Large intestine (tissue), 3 donors: ENCODE measurements around the gene FAM83E. TPM values are rescaled to one million over a fixed set of nuclear protein-coding genes. Genes with fewer than 3 reads are reported as not detected.
A peak's percentile ranks its signal among the peaks of the same experiment; 100 is the strongest.

Experiments
- DNase-seq, 2 donors: peaks; one replicate each; pipeline versions ENCODE4 v3.0.0 to v3.0.0-alpha.2; 2013
- H3K27ac ChIP-seq: one replicate; pipeline ENCODE4 v1.5.1; 2013; ENCODE audit warnings: low read length
- H3K27me3 ChIP-seq: 2 replicates; pipeline ENCODE4 v1.6.1; 2013; ENCODE audit warnings: low read length; ENCODE audit not compliant: control insufficient read depth, insufficient read depth
- H3K36me3 ChIP-seq: 2 replicates; pipeline ENCODE4 v1.6.1; 2013; ENCODE audit warnings: low read length; ENCODE audit not compliant: control insufficient read depth, insufficient read depth
- H3K4me1 ChIP-seq: one replicate; pipeline ENCODE4 v1.6.1; 2013; ENCODE audit warnings: low read length; ENCODE audit not compliant: control insufficient read depth, insufficient read depth
- H3K4me3 ChIP-seq: one replicate; pipeline ENCODE4 v1.5.1; 2013; ENCODE audit warnings: low read length
- H3K9me3 ChIP-seq: one replicate; pipeline ENCODE4 v1.6.1; 2013; ENCODE audit warnings: mild to moderate bottlenecking, low read depth, low read length, moderate library complexity; ENCODE audit not compliant: control insufficient read depth
- WGBS: methylation state at CpG from one replicate; pipeline ENCODE4 v1.1.5; 2013; ENCODE audit warnings: low lambda C conversion rate; ENCODE audit not compliant: insufficient coverage; 5-methylcytosine and 5-hydroxymethylcytosine counted together
- polyA plus RNA-seq: library from polyadenylated mRNA; unstranded; fragments of 120-200 nt; gene quantifications from one replicate; pipeline ENCODE4 v1.2.1, GENCODE V29; 2013

The FAM83E gene
- polyA plus RNA-seq, 1 donor: 77.5 TPM

GRCh38 chr19:48654299-48655059 lies 39.6 kb upstream of the FAM83E start:
- H3K4me1 ChIP-seq: no peaks in the 10 kb centered on the region
- no peak for DNase-seq
- H3K36me3 ChIP-seq: no peaks in the 10 kb centered on the region
- no peaks in the 10 kb centered on the region for H3K27me3 ChIP-seq
- no peak overlapping the region for H3K4me3 ChIP-seq
- H3K27ac ChIP-seq: no peak overlapping the region
- no peaks in the 10 kb centered on the region for H3K9me3 ChIP-seq
- WGBS: no CpG with 5 or more reads among the region's 11 CpGs

DNA sequence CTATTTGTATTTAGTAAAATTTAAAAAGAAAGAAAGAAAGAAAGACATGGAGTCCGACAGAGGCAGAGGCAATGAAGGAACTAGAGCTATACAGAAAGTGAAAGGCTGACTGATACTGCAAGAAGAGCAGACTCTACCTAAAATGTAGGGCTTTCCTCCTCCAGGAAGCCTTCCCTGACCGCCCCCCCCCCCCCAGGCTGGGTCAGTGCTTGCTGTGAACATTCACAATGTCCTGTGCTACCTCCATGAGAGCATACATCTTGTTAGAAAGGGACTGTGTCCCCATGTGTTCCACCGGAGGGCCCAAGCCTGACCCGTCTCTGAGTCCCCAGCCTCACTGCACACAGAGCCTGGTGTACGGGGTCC lies 36.8 kb upstream of the FAM83E start:
- H3K36me3 ChIP-seq: no peaks in the 10 kb centered on the region
- no peak for DNase-seq
- H3K4me1 ChIP-seq: no peaks in the 10 kb centered on the region
- H3K4me3 ChIP-seq: no peak overlapping the region
- no peak overlapping the region for H3K27ac ChIP-seq
- H3K27me3 ChIP-seq: no peaks in the 10 kb centered on the region
- WGBS: no CpG with 5 or more reads among the region's 5 CpGs
- H3K9me3 ChIP-seq: no peaks in the 10 kb centered on the region

GRCh38 chr19:48650974-48651682 lies 36.3 kb upstream of the FAM83E start:
- Histone ChIP-seq H3K9me3 (no peaks in the 10 kb centered on the region), H3K27ac (no peak overlapping the region), H3K27me3 (no peaks in the 10 kb centered on the region), H3K4me3 (no peak overlapping the region), H3K4me1 (no peaks in the 10 kb centered on the region), H3K36me3 (no peaks in the 10 kb centered on the region)
- no peak for DNase-seq
- no CpG with 5 or more reads among the region's 12 CpGs for WGBS

DNA sequence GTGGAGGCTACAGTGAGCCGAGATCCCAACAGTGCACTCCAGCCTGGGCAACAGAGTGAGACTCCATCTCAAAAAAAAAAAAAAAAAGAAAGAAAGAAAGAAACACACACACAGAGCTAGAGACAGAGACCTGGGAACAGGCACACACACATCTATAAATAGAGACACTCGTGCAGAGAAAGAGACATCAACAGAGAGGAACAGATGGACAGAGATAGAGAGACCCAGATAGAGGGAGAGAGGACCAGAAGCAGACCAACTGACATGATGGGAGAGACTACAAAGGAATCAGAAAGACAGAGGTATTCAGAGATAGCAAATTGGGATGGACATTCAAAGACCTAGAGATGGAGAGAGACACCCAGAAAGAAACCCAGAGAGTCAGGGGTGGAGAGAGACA lies 33.3 kb upstream of the FAM83E start:
- H3K27me3 ChIP-seq: no peaks in the 10 kb centered on the region
- WGBS: 71% methylated on average over 1 of the region's 2 CpGs

DNA sequence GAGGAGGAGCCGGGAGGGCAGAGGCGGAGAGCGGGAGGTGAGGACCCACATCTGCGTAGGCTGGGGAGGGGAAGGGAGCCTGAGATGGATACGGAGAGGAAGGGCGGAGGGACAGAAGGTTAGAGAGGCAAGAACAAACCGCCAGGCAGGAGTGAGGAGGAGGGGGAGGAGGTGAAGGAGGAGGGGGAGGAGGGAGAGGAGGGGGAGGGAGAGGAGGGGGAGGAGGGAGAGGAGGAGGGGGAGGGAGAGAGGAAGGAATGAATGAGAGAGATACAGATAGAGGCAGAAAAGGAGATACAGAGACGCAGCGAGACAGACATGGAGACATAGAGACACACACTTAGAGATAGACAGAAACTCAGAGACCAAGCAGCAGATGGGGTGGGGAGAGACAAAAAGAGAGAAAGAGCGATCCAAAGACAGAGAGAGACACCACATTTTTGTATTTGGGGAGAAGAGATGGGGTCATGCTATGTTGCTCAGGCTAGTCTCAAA lies 31.9 kb upstream of the FAM83E start:
- no peaks in the 10 kb centered on the region for H3K27me3 ChIP-seq
- H3K4me1 ChIP-seq: peaks cover 14% of the 10 kb centered on the region
- WGBS: 26% methylated on average over 2 of the region's 10 CpGs
- H3K27ac ChIP-seq: no peak overlapping the region
- no peaks in the 10 kb centered on the region for H3K36me3 ChIP-seq
- no peaks in the 10 kb centered on the region for H3K9me3 ChIP-seq
- DNase-seq: peak in 1 of 2 donors; percentile 83
- H3K4me3 ChIP-seq: no peak overlapping the region

More for the DNA sequence above, 33.3 kb upstream of the FAM83E start:
- Histone ChIP-seq H3K36me3 (no peaks in the 10 kb centered on the region), H3K27ac (no peak overlapping the region), H3K4me3 (no peak overlapping the region), H3K9me3 (no peaks in the 10 kb centered on the region), H3K4me1 (peaks cover 14% of the 10 kb centered on the region)
- DNase-seq: no peak

GRCh38 chr19:48646001-48646721 lies 31.3 kb upstream of the FAM83E start, which contains the start of gene CA11:
Gene CA11, minus strand, starts transcription at chr19:48646187. Its CDS starts 555 bp downstream, at chr19:48645632.
- H3K9me3 ChIP-seq: no peaks in the 10 kb centered on the region
- DNase-seq: peak in 1 of 2 donors; percentile 85
- H3K27ac ChIP-seq: peak within 1 kb of the TSS; percentile 67
- no peaks in the 10 kb centered on the region for H3K36me3 ChIP-seq
- no peaks in the 10 kb centered on the region for H3K27me3 ChIP-seq
- WGBS: 0% methylated on average over 4 of the region's 33 CpGs
- H3K4me1 ChIP-seq: peaks cover 14% of the 10 kb centered on the region
- H3K4me3 ChIP-seq: peak within 1 kb of the TSS; percentile 56

- DNase-seq: peak in 1 of 2 donors; percentile 41
- Histone ChIP-seq H3K36me3 (no peaks in the 10 kb centered on the region), H3K4me3 (peak overlapping the region; percentile 56), H3K9me3 (no peaks in the 10 kb centered on the region), H3K27ac (peak overlapping the region; percentile 67), H3K4me1 (peaks cover 14% of the 10 kb centered on the region), H3K27me3 (no peaks in the 10 kb centered on the region)
- WGBS: 0% methylated on average over 3 of the region's 6 CpGs
Observed at GRCh38 chr19:48645620-48646000, 30.7 kb upstream of the FAM83E start.

DNA sequence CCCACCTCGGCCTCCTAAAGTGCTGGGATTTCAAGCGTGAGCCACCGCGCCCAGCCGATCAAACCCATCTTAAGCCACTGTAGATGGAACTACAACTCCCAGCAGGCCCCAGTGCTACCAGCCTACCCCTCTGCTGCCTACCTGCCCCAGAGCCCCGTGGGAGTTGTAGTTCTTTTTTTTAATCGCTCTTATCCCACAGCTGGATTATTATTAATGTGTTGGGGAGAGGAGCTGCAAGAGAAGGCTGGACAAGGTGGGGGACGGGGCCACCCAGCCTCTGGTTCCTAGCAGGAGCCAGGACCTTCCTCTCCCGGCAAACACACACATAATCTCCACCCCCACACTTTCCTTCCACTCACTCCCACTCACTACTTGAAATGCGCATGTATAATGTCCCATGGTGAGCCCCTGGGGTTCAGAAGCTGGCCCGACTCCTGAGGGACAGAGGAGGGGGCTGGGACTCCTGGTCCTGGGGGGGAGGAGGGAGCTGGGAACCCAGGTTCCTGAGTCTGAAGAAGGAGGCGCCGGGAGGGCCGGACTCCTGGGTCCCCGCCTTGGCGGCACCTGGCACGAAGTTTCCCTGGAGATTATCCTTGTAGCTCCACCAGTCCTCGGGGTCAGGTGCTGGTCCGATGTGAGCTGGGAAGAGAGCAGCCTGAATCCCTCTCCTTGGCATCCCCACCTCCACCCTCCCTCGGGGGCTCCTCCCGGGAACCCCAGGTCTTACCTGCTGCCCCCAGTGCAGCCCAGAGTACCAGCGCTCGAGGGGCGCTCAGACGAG lies 30.2 kb upstream of the FAM83E start:
- H3K36me3 ChIP-seq: no peaks in the 10 kb centered on the region
- no peaks in the 10 kb centered on the region for H3K27me3 ChIP-seq
- H3K9me3 ChIP-seq: no peaks in the 10 kb centered on the region
- peak overlapping the region; percentile 56 for H3K4me3 ChIP-seq
- H3K27ac ChIP-seq: peak overlapping the region; percentile 67
- WGBS: no CpG with 5 or more reads among the region's 25 CpGs
- peak in 1 of 2 donors; percentile 77 for DNase-seq
- peaks cover 14% of the 10 kb centered on the region for H3K4me1 ChIP-seq

GRCh38 chr19:48644355-48644754 lies 29.5 kb upstream of the FAM83E start:
- Histone ChIP-seq H3K4me3 (no peak overlapping the region), H3K9me3 (no peaks in the 10 kb centered on the region), H3K27me3 (no peaks in the 10 kb centered on the region), H3K4me1 (peaks cover 14% of the 10 kb centered on the region), H3K27ac (no peak overlapping the region), H3K36me3 (no peaks in the 10 kb centered on the region)
- whole genome bisulfite sequencing: no CpG with 5 or more reads among the region's 4 CpGs
- DNase-seq: no peak
